Muscle layer of duodenum (tissue), 2 donors: ENCODE measurements around the gene GDPD4.

Experiments used
- H3K27ac ChIP-seq: one replicate; pipeline ENCODE4 v1.7.0; 2013; ENCODE audit warnings: mild to moderate bottlenecking, low read length
- H3K27me3 ChIP-seq: one replicate; pipeline ENCODE4 v1.7.0; 2013; ENCODE audit warnings: low read depth, mild to moderate bottlenecking, control low read depth, low read length
- H3K36me3 ChIP-seq, 2 donors: one replicate each; pipeline ENCODE4 v1.7.0; 2013; ENCODE audit warnings: low read length in 2 of 2, control low read depth in 1 of 2, mild to moderate bottlenecking in 1 of 2; ENCODE audit not compliant: insufficient read depth in 2 of 2, control insufficient read depth in 1 of 2
- H3K4me1 ChIP-seq, 2 donors: one replicate each; pipeline ENCODE4 v1.7.0; 2013; ENCODE audit warnings: low read length in 2 of 2, mild to moderate bottlenecking in 2 of 2, control low read depth in 1 of 2, moderate library complexity in 1 of 2; ENCODE audit not compliant: insufficient read depth in 2 of 2, control insufficient read depth in 1 of 2
- H3K4me3 ChIP-seq, 2 donors: one replicate each; pipeline ENCODE4 v1.7.0; 2013; ENCODE audit warnings: low read length in 2 of 2, low read depth in 1 of 2, mild to moderate bottlenecking in 1 of 2
- H3K9me3 ChIP-seq, 2 donors: one replicate each; pipeline ENCODE4 v1.7.0; 2013; ENCODE audit warnings: low read length in 2 of 2, control low read depth in 1 of 2, mild to moderate bottlenecking in 1 of 2; ENCODE audit not compliant: control insufficient read depth in 1 of 2
- donor health status: healthy.

Gene GDPD4

GRCh38 chr11:77175869-77176539 is 125.5 kb downstream of the GDPD4 start:
- H3K4me3 ChIP-seq, result peak overlapping the region in 1 of 2 donors; percentile 21
- H3K27ac ChIP-seq, result no peak overlapping the region

DNA sequence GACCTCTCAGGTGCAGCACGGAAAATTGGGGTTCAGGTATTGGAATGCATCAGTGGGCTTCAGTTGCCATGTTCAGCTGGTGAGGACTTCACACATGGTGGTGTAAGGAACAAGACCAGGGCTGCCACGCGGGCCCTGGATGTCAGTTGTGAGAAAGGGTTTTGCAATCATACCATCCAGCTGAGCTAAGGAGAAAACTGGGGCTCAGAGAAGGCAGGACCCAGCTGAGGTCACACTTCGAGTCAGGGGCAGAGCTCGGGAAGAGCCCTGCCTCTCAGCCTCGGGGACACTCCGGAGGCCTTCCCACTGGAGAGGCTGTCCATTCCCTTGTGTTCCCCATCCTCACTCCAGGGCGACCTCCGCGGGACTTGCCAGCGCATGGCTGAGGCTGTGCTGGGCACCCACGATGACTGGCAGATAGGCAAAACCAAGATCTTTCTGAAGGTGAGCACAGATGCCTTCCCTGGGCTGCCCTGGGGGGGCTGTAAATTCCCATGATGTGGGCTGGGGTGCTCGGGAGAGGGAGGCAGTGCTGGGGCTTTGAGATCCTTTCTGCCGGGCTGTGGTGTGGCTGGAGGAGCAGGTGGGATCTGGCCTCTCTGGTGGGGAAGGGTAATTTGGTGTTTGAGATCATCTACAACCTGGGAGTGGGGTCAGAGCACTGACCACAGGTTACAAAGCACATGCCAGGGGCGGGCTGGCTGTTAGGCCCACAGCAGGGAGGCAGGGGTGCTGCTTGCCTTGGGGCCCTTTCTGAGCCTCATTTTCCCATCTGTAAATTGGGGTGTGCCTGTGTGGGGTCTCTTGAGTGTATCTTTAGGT is 126.3 kb downstream of the GDPD4 start:
- H3K27ac ChIP-seq, result no peak overlapping the region
- no peaks in the 10 kb centered on the region for H3K4me1 ChIP-seq
- H3K4me3 ChIP-seq, result peak overlapping the region in 1 of 2 donors; percentile 21

More at GRCh38 chr11:77175869-77176539, 125.5 kb downstream of the GDPD4 start:
- H3K4me1 ChIP-seq, result no peaks in the 10 kb centered on the region
- no peaks in the 10 kb centered on the region for H3K9me3 ChIP-seq
- no peaks in the 10 kb centered on the region for H3K36me3 ChIP-seq
- H3K27me3 ChIP-seq, result no peaks in the 10 kb centered on the region

DNA sequence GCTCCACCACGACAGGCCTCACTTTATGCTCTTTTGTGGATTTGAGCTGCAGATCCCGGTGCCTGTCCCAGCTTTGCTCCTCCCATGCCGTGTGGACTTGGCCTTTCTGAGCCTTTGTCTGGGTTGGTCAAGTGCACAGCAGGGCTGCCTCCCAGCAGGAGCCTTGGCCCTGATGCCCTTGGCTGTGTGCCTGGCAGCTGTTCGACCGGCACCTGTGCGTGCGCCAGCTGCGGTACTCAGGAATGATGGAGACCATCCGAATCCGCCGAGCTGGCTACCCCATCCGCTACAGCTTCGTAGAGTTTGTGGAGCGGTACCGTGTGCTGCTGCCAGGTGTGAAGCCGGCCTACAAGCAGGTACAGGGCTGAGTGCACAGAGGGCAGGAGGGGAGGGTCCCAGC is 126.9 kb downstream of the GDPD4 start:
- H3K27me3 ChIP-seq, result no peaks in the 10 kb centered on the region
- H3K4me1 ChIP-seq, result no peaks in the 10 kb centered on the region
- no peaks in the 10 kb centered on the region for H3K9me3 ChIP-seq
- H3K27ac ChIP-seq, result no peak overlapping the region
- H3K36me3 ChIP-seq, result no peaks in the 10 kb centered on the region
- no peak overlapping the region for H3K4me3 ChIP-seq

More for the DNA sequence above, 126.3 kb downstream of the GDPD4 start:
- H3K9me3 ChIP-seq, result no peaks in the 10 kb centered on the region
- H3K36me3 ChIP-seq, result no peaks in the 10 kb centered on the region
- no peaks in the 10 kb centered on the region for H3K27me3 ChIP-seq

- Histone ChIP-seq H3K27me3 (no peaks in the 10 kb centered on the region), H3K9me3 (no peaks in the 10 kb centered on the region), H3K4me3 (no peak overlapping the region), H3K36me3 (no peaks in the 10 kb centered on the region), H3K4me1 (no peaks in the 10 kb centered on the region), H3K27ac (no peak overlapping the region)
These were observed 128.0 kb downstream of the GDPD4 start for GRCh38 chr11:77173494-77173893.

GRCh38 chr11:77172666-77172982 is 128.9 kb downstream of the GDPD4 start:
- H3K36me3 ChIP-seq, result no peaks in the 10 kb centered on the region
- H3K4me1 ChIP-seq, result no peaks in the 10 kb centered on the region
- H3K27ac ChIP-seq, result no peak overlapping the region
- H3K27me3 ChIP-seq, result no peaks in the 10 kb centered on the region
- no peaks in the 10 kb centered on the region for H3K9me3 ChIP-seq
- no peak overlapping the region for H3K4me3 ChIP-seq

DNA sequence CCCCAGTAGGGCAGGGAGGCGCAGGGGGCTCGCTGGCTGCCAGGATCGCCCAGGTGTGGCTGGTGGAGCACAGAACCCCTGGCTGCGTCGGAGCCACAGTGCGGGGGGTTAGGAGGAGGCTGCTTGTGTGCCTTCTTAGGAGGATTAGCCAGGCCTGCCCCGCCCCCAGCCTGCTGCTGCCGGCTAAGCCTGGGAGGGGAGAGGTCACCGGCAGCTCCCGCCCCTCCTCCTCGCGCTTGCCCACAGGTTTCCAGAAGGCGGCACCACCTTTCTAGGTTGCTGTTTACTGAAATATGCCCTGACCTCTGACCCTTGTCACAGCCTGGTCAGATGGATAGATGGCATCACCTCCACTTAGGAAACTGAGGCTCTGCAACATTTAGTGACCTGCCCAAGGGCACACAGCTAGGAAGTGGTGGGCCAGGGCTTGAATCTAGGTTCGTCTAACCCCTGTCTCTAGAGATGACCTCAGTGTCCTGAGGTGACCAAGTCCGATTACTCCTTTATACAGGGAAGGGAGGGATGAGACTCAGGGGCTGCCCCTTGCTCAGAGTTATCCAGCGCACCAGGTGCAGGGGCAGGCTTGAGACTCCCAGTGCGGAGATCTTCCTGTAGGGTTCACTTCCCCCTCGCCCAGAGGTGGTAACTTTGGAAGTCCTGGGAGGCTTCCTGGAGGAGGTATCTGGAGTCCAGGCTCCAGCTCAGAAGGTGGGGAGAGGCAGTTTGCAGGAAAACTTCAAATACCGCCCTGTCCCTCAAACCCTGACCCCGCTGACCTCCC is 129.4 kb downstream of the GDPD4 start:
- no peaks in the 10 kb centered on the region for H3K27me3 ChIP-seq
- H3K36me3 ChIP-seq, result no peaks in the 10 kb centered on the region
- no peaks in the 10 kb centered on the region for H3K4me1 ChIP-seq
- H3K9me3 ChIP-seq, result no peaks in the 10 kb centered on the region
- H3K4me3 ChIP-seq, result no peak overlapping the region
- H3K27ac ChIP-seq, result no peak overlapping the region

GRCh38 chr11:77171254-77171653 is 130.2 kb downstream of the GDPD4 start:
- Histone ChIP-seq H3K27ac (no peak overlapping the region), H3K36me3 (no peaks in the 10 kb centered on the region), H3K27me3 (no peaks in the 10 kb centered on the region), H3K4me1 (no peaks in the 10 kb centered on the region), H3K9me3 (no peaks in the 10 kb centered on the region), H3K4me3 (no peak overlapping the region)

- Histone ChIP-seq H3K36me3 (no peaks in the 10 kb centered on the region), H3K9me3 (no peaks in the 10 kb centered on the region), H3K4me3 (no peak overlapping the region), H3K4me1 (no peaks in the 10 kb centered on the region), H3K27me3 (no peaks in the 10 kb centered on the region), H3K27ac (no peak overlapping the region)
These were observed 131.4 kb downstream of the GDPD4 start for GRCh38 chr11:77170107-77170506.

DNA sequence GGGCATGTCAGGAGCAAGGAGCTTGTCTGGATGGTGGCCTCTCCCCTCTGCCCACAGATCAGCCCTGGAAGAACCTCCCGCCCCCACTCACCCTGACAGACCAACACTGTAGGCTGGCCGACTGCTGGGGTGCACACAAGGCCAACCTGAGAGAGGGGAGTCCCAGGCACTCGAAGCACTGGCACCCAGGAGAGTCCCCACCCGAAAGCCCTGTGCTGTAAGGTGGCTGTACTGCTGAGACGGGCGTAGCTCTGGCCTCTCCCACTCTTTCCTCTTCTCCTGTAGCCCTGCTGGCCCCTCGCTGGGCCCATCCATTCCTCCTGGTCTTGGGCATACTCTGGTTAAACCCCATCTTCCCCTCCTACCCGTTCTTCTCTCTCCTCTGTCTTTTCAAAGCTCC is 133.7 kb downstream of the GDPD4 start:
- H3K9me3 ChIP-seq, result no peaks in the 10 kb centered on the region
- H3K4me1 ChIP-seq, result no peaks in the 10 kb centered on the region
- H3K36me3 ChIP-seq, result no peaks in the 10 kb centered on the region
- H3K27me3 ChIP-seq, result no peaks in the 10 kb centered on the region
- no peak overlapping the region for H3K4me3 ChIP-seq
- no peak overlapping the region for H3K27ac ChIP-seq

GRCh38 chr11:77167111-77167626 is 134.3 kb downstream of the GDPD4 start:
- no peaks in the 10 kb centered on the region for H3K4me1 ChIP-seq
- no peaks in the 10 kb centered on the region for H3K36me3 ChIP-seq
- H3K27me3 ChIP-seq, result no peaks in the 10 kb centered on the region
- no peak overlapping the region for H3K27ac ChIP-seq
- H3K4me3 ChIP-seq, result no peak overlapping the region
- H3K9me3 ChIP-seq, result no peaks in the 10 kb centered on the region
